SJCRH30 (cell line): ENCODE data around the gene CKM. TPM values are rescaled to one million over a fixed set of nuclear protein-coding genes. Genes with fewer than 3 reads are reported as not detected.
"Not testable (repeated sequence)": the region's sequence is repeated elsewhere in the genome, so short reads cannot be mapped to it uniquely, and the experiment has no call there.

Experiments
- DNase-seq, 2 experiments: peaks; one replicate each; pipeline ENCODE4 v3.0.0-alpha.2; 2015 to 2020
- H3K27ac ChIP-seq: fragments of 250-450 bp; sonication (Bioruptor Pico); 2 replicates; pipeline ENCODE4 v1.5.1; 2020; ENCODE audit warnings: mild to moderate bottlenecking, moderate library complexity
- H3K27me3 ChIP-seq: fragments of 250-450 bp; sonication (Bioruptor Pico); 2 replicates; pipeline ENCODE4 v1.5.1; 2020; ENCODE audit warnings: mild to moderate bottlenecking, moderate library complexity
- H3K36me3 ChIP-seq: fragments of 250-450 bp; sonication (Bioruptor Pico); 2 replicates; pipeline ENCODE4 v1.5.1; 2020; ENCODE audit warnings: mild to moderate bottlenecking, moderate library complexity
- H3K4me1 ChIP-seq: fragments of 250-450 bp; sonication (Bioruptor Pico); 2 replicates; pipeline ENCODE4 v1.5.1; 2020; ENCODE audit warnings: mild to moderate bottlenecking, moderate library complexity
- H3K4me3 ChIP-seq: fragments of 250-450 bp; sonication (Bioruptor Pico); 2 replicates; pipeline ENCODE4 v1.5.1; 2020; ENCODE audit warnings: mild to moderate bottlenecking, moderate library complexity
- H3K9me3 ChIP-seq: fragments of 250-450 bp; sonication (Bioruptor Pico); replicated peaks from 2 replicates; pipeline ENCODE4 v1.5.1; 2020; ENCODE audit warnings: mild to moderate bottlenecking, moderate library complexity
- total RNA-seq: library from RNA; depleted of rRNA; stranded (reverse); fragments of >200 nt; shearing (Covaris generic); gene quantifications from 2 replicates; pipeline ENCODE4 v1.2.3, GENCODE V29; 2014

The CKM gene
- total RNA-seq, 1 experiment from 2014 or later, result 3.9 TPM

GRCh38 chr19:45340899-45341453, 18.3 kb upstream of the CKM start:
- no peak overlapping the region for H3K4me3 ChIP-seq
- H3K9me3 ChIP-seq, result no peaks in the 10 kb centered on the region
- DNase-seq, result no peak

GRCh38 chr19:45340232-45340898, 17.7 kb upstream of the CKM start, which contains the start of gene KLC3:
TSS of gene KLC3 (plus strand) at chr19:45340750. CDS start at chr19:45345542, 4,792 bp downstream.
- 0 out of 2 replicates have a peak, but pooled peaks cover 3% of the 10 kb centered on the region for H3K27me3 ChIP-seq
- H3K9me3 ChIP-seq, result no peaks in the 10 kb centered on the region
- no peaks in the 10 kb centered on the region for H3K4me1 ChIP-seq
- DNase-seq, result no peak
- no peak within 1 kb of the TSS for H3K4me3 ChIP-seq
- H3K36me3 ChIP-seq, result no peaks in the 10 kb centered on the region
- H3K27ac ChIP-seq, result no peak within 1 kb of the TSS

More at GRCh38 chr19:45340899-45341453, 18.3 kb upstream of the CKM start:
- H3K4me1 ChIP-seq, result no peaks in the 10 kb centered on the region
- H3K36me3 ChIP-seq, result no peaks in the 10 kb centered on the region
- no peak overlapping the region for H3K27ac ChIP-seq
- H3K27me3 ChIP-seq, result 0 out of 2 replicates have a peak, but pooled peaks cover 3% of the 10 kb centered on the region

GRCh38 chr19:45339629-45340028, 17.0 kb upstream of the CKM start:
- H3K4me3 ChIP-seq, result no peak overlapping the region
- no peaks in the 10 kb centered on the region for H3K4me1 ChIP-seq
- H3K27ac ChIP-seq, result no peak overlapping the region
- no peaks in the 10 kb centered on the region for H3K27me3 ChIP-seq
- DNase-seq, result no peak
- H3K9me3 ChIP-seq, result no peaks in the 10 kb centered on the region
- H3K36me3 ChIP-seq, result no peaks in the 10 kb centered on the region

GRCh38 chr19:45336696-45337251, 14.1 kb upstream of the CKM start:
- Histone ChIP-seq H3K36me3 (no peaks in the 10 kb centered on the region), H3K9me3 (no peaks in the 10 kb centered on the region), H3K4me1 (no peaks in the 10 kb centered on the region), H3K27me3 (no peaks in the 10 kb centered on the region), H3K4me3 (no peak overlapping the region), H3K27ac (no peak overlapping the region)
- DNase-seq, result no peak

GRCh38 chr19:45334881-45335280, 12.2 kb upstream of the CKM start:
- not testable (repeated sequence) for DNase-seq, H3K4me3 ChIP-seq, H3K27ac ChIP-seq, H3K27me3 ChIP-seq, H3K9me3 ChIP-seq, H3K36me3 ChIP-seq, H3K4me1 ChIP-seq

- Histone ChIP-seq H3K4me3 (no peak overlapping the region), H3K9me3 (no peaks in the 10 kb centered on the region), H3K36me3 (no peaks in the 10 kb centered on the region), H3K4me1 (no peaks in the 10 kb centered on the region), H3K27me3 (no peaks in the 10 kb centered on the region), H3K27ac (no peak overlapping the region)
- no peak for DNase-seq
Observed at GRCh38 chr19:45333609-45334303, 11.1 kb upstream of the CKM start.

GRCh38 chr19:45331411-45331810, 8.7 kb upstream of the CKM start:
- no peaks in the 10 kb centered on the region for H3K4me1 ChIP-seq
- H3K27ac ChIP-seq, result no peak overlapping the region
- no peaks in the 10 kb centered on the region for H3K36me3 ChIP-seq
- no peak overlapping the region for H3K4me3 ChIP-seq
- DNase-seq, result no peak
- no peaks in the 10 kb centered on the region for H3K9me3 ChIP-seq
- no peaks in the 10 kb centered on the region; the same call in 1 of the 2 replicates for H3K27me3 ChIP-seq

GRCh38 chr19:45327404-45328143, 4.9 kb upstream of the CKM start:
- Histone ChIP-seq H3K9me3 (no peaks in the 10 kb centered on the region), H3K27me3 (peaks cover 6% of the 10 kb centered on the region), H3K36me3 (no peaks in the 10 kb centered on the region), H3K4me3 (no peak overlapping the region), H3K27ac (no peak overlapping the region), H3K4me1 (peaks cover 9% of the 10 kb centered on the region; the same call in 1 of the 2 replicates)
- DNase-seq, result no peak

- H3K36me3 ChIP-seq, result no peaks in the 10 kb centered on the region
- no peak overlapping the region for H3K27ac ChIP-seq
- H3K9me3 ChIP-seq, result no peaks in the 10 kb centered on the region
- no peak overlapping the region for H3K4me3 ChIP-seq
- peaks cover 21% of the 10 kb centered on the region for H3K4me1 ChIP-seq
- peaks cover 6% of the 10 kb centered on the region for H3K27me3 ChIP-seq
- DNase-seq, result no peak
Observed at GRCh38 chr19:45324349-45324907, 1.8 kb upstream of the CKM start.

- Histone ChIP-seq H3K27ac (no peak overlapping the region), H3K4me3 (peak overlapping the region; percentile 34)
Observed at GRCh38 chr19:45323671-45324081, 1.0 kb upstream of the CKM start.

GRCh38 chr19:45322311-45322710, 364 bp downstream of the CKM start:
- H3K27me3 ChIP-seq, result peaks cover 6% of the 10 kb centered on the region
- H3K36me3 ChIP-seq, result no peaks in the 10 kb centered on the region
- no peaks in the 10 kb centered on the region for H3K9me3 ChIP-seq
- H3K4me3 ChIP-seq, result no peak overlapping the region
- peak; percentile 37 to 46 for DNase-seq
- H3K4me1 ChIP-seq, result peaks cover 21% of the 10 kb centered on the region
- no peak overlapping the region for H3K27ac ChIP-seq

More at GRCh38 chr19:45323671-45324081, 1.0 kb upstream of the CKM start:
- Histone ChIP-seq H3K27me3 (peaks cover 6% of the 10 kb centered on the region), H3K9me3 (no peaks in the 10 kb centered on the region), H3K36me3 (no peaks in the 10 kb centered on the region), H3K4me1 (peaks cover 21% of the 10 kb centered on the region)
- DNase-seq, result peak; percentile 53 to 57

GRCh38 chr19:45321848-45322247, 827 bp downstream of the CKM start:
- no peaks in the 10 kb centered on the region for H3K9me3 ChIP-seq
- peak; percentile 59 to 65 for DNase-seq
- no peak overlapping the region for H3K4me3 ChIP-seq
- H3K27ac ChIP-seq, result no peak overlapping the region
- H3K36me3 ChIP-seq, result no peaks in the 10 kb centered on the region
- peaks cover 6% of the 10 kb centered on the region for H3K27me3 ChIP-seq
- H3K4me1 ChIP-seq, result peaks cover 21% of the 10 kb centered on the region

- Histone ChIP-seq H3K36me3 (no peaks in the 10 kb centered on the region), H3K9me3 (no peaks in the 10 kb centered on the region), H3K4me3 (no peak overlapping the region), H3K27ac (no peak overlapping the region), H3K4me1 (peaks cover 21% of the 10 kb centered on the region), H3K27me3 (peaks cover 6% of the 10 kb centered on the region)
- DNase-seq, result no peak
Observed at GRCh38 chr19:45320997-45321775, 1.5 kb downstream of the CKM start.

GRCh38 chr19:45315304-45315703, 7.4 kb downstream of the CKM start:
- H3K4me1 ChIP-seq, result no peaks in the 10 kb centered on the region
- H3K4me3 ChIP-seq, result no peak overlapping the region
- no peaks in the 10 kb centered on the region for H3K27me3 ChIP-seq
- H3K36me3 ChIP-seq, result no peaks in the 10 kb centered on the region
- no peak overlapping the region for H3K27ac ChIP-seq
- DNase-seq, result no peak
- no peaks in the 10 kb centered on the region for H3K9me3 ChIP-seq
